Type B pancreatic cell (in vitro differentiated cells): ENCODE data around the gene RUBCN. TPM values are rescaled to one million over a fixed set of nuclear protein-coding genes. Genes with fewer than 3 reads are reported as not detected.
"Not testable (repeated sequence)": the region's sequence is repeated elsewhere in the genome, so short reads cannot be mapped to it uniquely, and the experiment has no call there.

Experiments used
- DNase-seq: peaks from one replicate; pipeline ENCODE4 v3.0.0; 2021; ENCODE audit warnings: mixed read lengths; ENCODE audit not compliant: unreplicated experiment; ENCODE audit errors: extremely low spot score
- H3K27ac Mint-ChIP-seq: 2 replicates; pipeline ENCODE4 v1.8.0; 2021; ENCODE audit warnings: mild to moderate bottlenecking, mixed read lengths
- H3K27me3 Mint-ChIP-seq: 2 replicates; pipeline ENCODE4 v1.8.0; 2021; ENCODE audit warnings: mixed read lengths
- H3K36me3 Mint-ChIP-seq: 2 replicates; pipeline ENCODE4 v1.8.0; 2021; ENCODE audit warnings: mixed read lengths
- H3K4me1 Mint-ChIP-seq: one replicate; pipeline ENCODE4 v1.8.0; 2021; ENCODE audit warnings: mixed read lengths; ENCODE audit not compliant: unreplicated experiment
- H3K4me3 Mint-ChIP-seq: 2 replicates; pipeline ENCODE4 v1.8.0; 2021; ENCODE audit warnings: mild to moderate bottlenecking, mixed read lengths
- H3K9me3 Mint-ChIP-seq: 2 replicates; pipeline ENCODE4 v1.8.0; 2021; ENCODE audit warnings: mixed read lengths
- total RNA-seq: library from RNA; stranded (reverse); gene quantifications from 2 replicates; pipeline ENCODE4 v1.2.1, GENCODE V29; 2021; ENCODE audit warnings: low replicate concordance
- TF ChIP-seq, protein P1 (sequence below): fragments of 200-600 bp; sonication (generic); conservative IDR thresholded peaks from 2 replicates; pipeline ENCODE4 v1.5.0; 2021; ENCODE audit warnings: antibody characterized with exemption, mild to moderate bottlenecking

Gene RUBCN
- total RNA-seq, 1 donor from 2014 or later, result 26.7 TPM

DNA sequence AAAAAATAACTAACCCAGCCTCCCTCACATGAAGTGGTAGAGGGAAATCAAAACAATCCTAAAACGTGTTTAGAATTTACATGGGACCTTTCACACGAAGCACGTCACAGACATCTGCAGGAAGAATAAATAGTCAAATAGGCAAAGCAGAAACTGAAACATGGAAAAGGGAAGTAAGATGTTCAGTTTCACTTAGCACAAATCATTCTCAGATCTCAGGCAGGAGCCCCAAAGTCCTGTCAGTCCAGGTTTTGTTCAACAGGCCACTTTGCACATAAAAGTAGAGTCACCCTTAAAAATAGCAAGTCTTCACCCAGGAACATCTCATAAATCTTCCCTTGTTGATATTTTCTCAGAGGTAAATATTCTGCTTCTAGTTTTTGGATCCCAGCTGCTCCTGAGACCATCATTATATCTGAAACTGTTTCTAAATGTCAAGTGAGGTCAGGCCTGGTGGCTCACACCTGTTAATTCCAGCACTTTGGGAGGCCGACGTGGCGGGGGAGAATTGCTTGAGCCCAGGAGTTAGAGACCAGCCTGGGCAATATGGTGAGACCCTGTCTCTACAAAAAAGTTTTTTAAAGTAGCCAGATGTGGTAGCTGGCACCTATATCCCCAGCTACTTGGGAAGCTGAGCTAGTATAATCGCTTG is 1.9 kb downstream of the RUBCN start:
- Mint-ChIP-seq H3K36me3 (peaks cover 3% of the 10 kb centered on the region), H3K4me3 (peak overlapping the region; percentile 82)

DNA sequence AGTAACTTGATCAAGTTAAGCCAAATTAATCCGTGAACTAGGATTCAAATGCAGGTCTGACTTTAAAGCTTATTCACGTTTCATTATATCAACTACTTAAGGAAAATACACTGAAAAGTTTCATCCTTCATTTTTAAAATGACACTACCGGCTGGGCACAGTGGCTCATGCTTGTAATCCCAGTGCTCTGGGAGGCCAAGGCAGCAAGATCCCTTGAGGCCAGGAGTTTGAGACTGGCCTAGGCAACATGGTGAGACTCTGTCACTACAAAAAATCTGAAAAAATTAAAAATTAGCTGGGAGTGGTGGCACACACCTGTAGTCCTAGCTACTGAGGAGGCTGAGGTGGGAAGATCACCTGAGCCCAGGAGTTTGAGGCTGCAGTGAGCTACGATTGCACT is 3.7 kb downstream of the RUBCN start:
- H3K36me3 Mint-ChIP-seq, result peaks cover 8% of the 10 kb centered on the region
- TF ChIP-seq, protein P1, sequence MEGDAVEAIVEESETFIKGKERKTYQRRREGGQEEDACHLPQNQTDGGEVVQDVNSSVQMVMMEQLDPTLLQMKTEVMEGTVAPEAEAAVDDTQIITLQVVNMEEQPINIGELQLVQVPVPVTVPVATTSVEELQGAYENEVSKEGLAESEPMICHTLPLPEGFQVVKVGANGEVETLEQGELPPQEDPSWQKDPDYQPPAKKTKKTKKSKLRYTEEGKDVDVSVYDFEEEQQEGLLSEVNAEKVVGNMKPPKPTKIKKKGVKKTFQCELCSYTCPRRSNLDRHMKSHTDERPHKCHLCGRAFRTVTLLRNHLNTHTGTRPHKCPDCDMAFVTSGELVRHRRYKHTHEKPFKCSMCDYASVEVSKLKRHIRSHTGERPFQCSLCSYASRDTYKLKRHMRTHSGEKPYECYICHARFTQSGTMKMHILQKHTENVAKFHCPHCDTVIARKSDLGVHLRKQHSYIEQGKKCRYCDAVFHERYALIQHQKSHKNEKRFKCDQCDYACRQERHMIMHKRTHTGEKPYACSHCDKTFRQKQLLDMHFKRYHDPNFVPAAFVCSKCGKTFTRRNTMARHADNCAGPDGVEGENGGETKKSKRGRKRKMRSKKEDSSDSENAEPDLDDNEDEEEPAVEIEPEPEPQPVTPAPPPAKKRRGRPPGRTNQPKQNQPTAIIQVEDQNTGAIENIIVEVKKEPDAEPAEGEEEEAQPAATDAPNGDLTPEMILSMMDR, result no peak
- H3K9me3 Mint-ChIP-seq, result no peaks in the 10 kb centered on the region
- H3K4me1 Mint-ChIP-seq, result peaks cover 21% of the 10 kb centered on the region
- H3K27ac Mint-ChIP-seq, result no peak overlapping the region
- no peaks in the 10 kb centered on the region for H3K27me3 Mint-ChIP-seq
- no peak for DNase-seq
- no peak overlapping the region for H3K4me3 Mint-ChIP-seq

More for the DNA sequence above, 1.9 kb downstream of the RUBCN start:
- Mint-ChIP-seq H3K9me3 (no peaks in the 10 kb centered on the region), H3K4me1 (peaks cover 18% of the 10 kb centered on the region), H3K27ac (peak overlapping the region; percentile 99), H3K27me3 (no peaks in the 10 kb centered on the region)
- TF ChIP-seq, protein P1, result no peak
- no peak for DNase-seq

DNA sequence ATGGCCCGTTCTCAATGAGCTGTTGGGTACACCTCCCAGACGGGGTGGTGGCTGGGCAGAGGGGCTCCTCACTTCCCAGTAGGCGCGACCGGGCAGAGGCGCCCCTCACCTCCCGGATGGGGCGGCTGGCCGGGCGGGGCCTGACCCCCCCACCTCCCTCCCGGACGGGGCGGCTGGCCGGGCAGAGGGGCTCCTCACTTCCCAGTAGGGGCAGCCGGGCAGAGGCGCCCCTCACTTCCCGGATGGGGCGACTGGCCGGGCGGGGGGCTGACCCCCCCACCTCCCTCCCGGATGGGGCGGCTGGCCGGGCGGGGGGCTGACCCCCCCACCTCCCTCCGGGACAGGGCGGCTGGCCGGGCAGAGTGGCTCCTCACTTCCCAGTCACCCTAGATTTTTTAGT is 5.2 kb downstream of the RUBCN start:
- not testable (repeated sequence) for H3K9me3 Mint-ChIP-seq, H3K4me3 Mint-ChIP-seq, H3K27me3 Mint-ChIP-seq, H3K36me3 Mint-ChIP-seq, DNase-seq, H3K27ac Mint-ChIP-seq
- peaks cover 15% of the 10 kb centered on the region for H3K4me1 Mint-ChIP-seq

DNA sequence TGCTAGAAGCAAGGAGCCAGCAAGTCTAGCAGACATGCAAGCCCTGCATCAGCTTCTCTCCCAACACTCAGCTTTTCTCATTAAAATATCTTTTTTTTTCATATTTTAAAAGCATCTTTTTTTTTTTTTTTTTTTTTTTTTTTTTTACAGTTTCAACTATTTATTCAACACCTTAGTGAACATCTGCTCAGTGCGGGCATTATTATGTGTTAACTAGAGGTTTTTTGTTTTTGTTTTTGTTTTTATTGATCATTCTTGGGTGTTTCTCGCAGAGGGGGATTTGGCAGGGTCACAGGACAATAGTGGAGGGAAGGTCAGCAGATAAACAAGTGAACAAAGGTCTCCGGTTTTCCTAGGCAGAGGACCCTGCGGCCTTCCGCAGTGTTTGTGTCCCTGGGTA is 5.9 kb downstream of the RUBCN start:
- not testable (repeated sequence) for DNase-seq, H3K36me3 Mint-ChIP-seq, H3K27me3 Mint-ChIP-seq, H3K4me3 Mint-ChIP-seq, H3K9me3 Mint-ChIP-seq
- peak overlapping the region; percentile 64 for H3K27ac Mint-ChIP-seq
- peaks cover 11% of the 10 kb centered on the region for H3K4me1 Mint-ChIP-seq

DNA sequence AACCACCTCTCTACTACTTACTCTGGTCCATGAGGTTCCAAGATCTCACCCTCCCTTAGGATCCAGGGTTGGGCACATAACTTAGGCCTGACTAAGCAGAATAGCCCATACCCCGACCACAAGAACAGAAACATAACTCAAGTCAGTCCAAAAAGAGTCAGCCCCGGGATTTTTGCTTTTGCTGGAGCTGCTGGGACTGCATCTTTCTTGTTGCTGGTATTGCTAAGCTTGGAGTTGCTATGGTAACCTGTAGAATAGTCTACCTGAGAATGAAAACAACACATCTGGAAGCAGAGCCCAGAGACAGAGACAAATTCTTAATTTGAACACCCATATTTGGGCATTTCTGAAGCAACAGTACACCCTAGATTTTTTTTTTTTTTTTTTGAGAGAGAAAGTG is 6.5 kb downstream of the RUBCN start:
- no peaks in the 10 kb centered on the region for H3K27me3 Mint-ChIP-seq
- DNase-seq, result no peak
- peaks cover 8% of the 10 kb centered on the region for H3K36me3 Mint-ChIP-seq
- H3K4me1 Mint-ChIP-seq, result peaks cover 10% of the 10 kb centered on the region
- no peaks in the 10 kb centered on the region for H3K9me3 Mint-ChIP-seq
- TF ChIP-seq, protein P1, result no peak
- peak overlapping the region; percentile 47 for H3K4me3 Mint-ChIP-seq
- peak overlapping the region; percentile 84 for H3K27ac Mint-ChIP-seq

DNA sequence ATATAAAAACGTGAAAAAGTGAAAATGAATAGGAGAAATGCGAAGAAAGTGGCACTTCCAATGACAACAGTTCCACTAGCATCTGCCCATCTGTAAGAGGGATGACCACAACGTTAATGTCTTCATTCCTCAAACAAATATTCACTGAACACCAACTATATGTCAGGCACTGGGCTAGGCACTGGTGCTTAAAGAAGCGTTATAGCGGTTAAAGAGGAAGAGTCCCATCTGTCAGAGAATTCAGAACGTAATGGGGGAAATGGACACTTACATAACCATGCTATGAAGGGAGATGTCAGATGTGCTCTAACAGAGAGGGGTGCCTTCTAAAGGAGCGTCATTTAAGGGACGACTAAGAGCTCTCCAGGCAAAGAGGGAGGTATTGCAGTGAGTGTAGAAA is 8.2 kb downstream of the RUBCN start:
- no peak overlapping the region for H3K4me3 Mint-ChIP-seq
- H3K9me3 Mint-ChIP-seq, result no peaks in the 10 kb centered on the region
- TF ChIP-seq, protein P1, result no peak
- peaks cover 3% of the 10 kb centered on the region for H3K4me1 Mint-ChIP-seq
- H3K27ac Mint-ChIP-seq, result no peak overlapping the region
- no peak for DNase-seq
- peaks cover 8% of the 10 kb centered on the region for H3K36me3 Mint-ChIP-seq
- H3K27me3 Mint-ChIP-seq, result no peaks in the 10 kb centered on the region

DNA sequence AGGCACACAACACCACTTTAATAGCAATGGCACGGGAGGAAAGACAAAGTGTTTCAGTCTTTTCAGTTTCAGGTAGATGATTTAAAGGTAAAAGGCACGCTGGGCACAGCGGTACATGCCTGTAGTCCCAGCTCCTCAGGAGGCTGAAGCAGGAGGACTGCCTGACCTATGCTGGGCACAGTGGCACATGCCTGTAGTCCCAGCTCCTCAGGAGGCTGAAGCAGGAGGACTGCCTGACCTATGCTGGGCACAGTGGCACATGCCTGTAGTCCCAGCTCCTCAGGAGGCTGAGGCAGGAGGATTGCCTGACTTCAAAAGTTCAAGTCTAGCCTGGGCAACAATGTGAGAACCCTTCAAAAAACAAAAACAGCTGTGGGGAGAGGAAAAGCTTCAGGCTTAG is 8.8 kb downstream of the RUBCN start:
- H3K27ac Mint-ChIP-seq, H3K4me3 Mint-ChIP-seq, H3K36me3 Mint-ChIP-seq, H3K9me3 Mint-ChIP-seq, H3K4me1 Mint-ChIP-seq, H3K27me3 Mint-ChIP-seq, DNase-seq: not testable (repeated sequence)
